MG63 (cell line): ENCODE data around the gene MGAT4A. TPM values are rescaled to one million over a fixed set of nuclear protein-coding genes. Genes with fewer than 3 reads are reported as not detected.
"Not testable (repeated sequence)": the region's sequence is repeated elsewhere in the genome, so short reads cannot be mapped to it uniquely, and the experiment has no call there.

Experiments
- DNase-seq: peaks from one replicate; pipeline ENCODE4 v3.0.0-alpha.2; 2020
- H3K27me3 ChIP-seq: fragments of 250-450 bp; sonication (Bioruptor Pico); 2 replicates; pipeline ENCODE4 v1.5.1; 2020; ENCODE audit warnings: mild to moderate bottlenecking, moderate library complexity
- H3K36me3 ChIP-seq: fragments of 250-450 bp; sonication (Bioruptor Pico); 2 replicates; pipeline ENCODE4 v1.5.1; 2020; ENCODE audit warnings: mild to moderate bottlenecking, moderate library complexity
- H3K4me3 ChIP-seq: fragments of 250-450 bp; sonication (Bioruptor Pico); 2 replicates; pipeline ENCODE4 v1.5.1; 2020; ENCODE audit warnings: mild to moderate bottlenecking, moderate library complexity
- H3K9me3 ChIP-seq: fragments of 250-450 bp; sonication (Bioruptor Pico); 2 replicates; pipeline ENCODE4 v1.5.1; 2020; ENCODE audit warnings: mild to moderate bottlenecking, moderate library complexity
- total RNA-seq: library from RNA; depleted of rRNA; stranded (reverse); fragments of >200 nt; shearing (Covaris generic); gene quantifications from 2 replicates; pipeline ENCODE4 v1.2.3, GENCODE V29; 2014; ENCODE audit warnings: low replicate concordance

The MGAT4A gene
- total RNA-seq, 1 experiment from 2014 or later, result 2.2 TPM

DNA sequence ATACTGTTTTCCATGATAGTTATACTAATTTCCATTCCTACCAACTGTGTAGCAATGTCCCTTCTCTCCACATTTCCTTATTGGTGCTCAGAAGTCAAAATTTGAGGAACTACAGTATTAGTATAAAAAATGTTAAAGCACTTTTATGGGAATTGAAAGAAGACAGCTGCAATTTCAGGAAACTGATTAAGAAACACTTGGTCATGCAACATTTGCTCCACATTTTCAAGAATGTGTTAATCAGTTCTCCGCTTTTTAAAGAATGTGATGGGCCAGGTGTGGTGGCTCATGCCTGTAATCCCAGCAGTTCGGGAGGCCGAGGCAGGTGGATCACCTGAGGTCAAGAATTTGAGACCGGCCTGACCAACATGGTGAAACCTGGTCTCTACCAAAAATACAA is 33.6 kb upstream of the MGAT4A start:
- no peaks in the 10 kb centered on the region for H3K9me3 ChIP-seq
- DNase-seq, result no peak
- no peaks in the 10 kb centered on the region for H3K27me3 ChIP-seq
- H3K4me3 ChIP-seq, result no peak overlapping the region
- H3K36me3 ChIP-seq, result no peaks in the 10 kb centered on the region

DNA sequence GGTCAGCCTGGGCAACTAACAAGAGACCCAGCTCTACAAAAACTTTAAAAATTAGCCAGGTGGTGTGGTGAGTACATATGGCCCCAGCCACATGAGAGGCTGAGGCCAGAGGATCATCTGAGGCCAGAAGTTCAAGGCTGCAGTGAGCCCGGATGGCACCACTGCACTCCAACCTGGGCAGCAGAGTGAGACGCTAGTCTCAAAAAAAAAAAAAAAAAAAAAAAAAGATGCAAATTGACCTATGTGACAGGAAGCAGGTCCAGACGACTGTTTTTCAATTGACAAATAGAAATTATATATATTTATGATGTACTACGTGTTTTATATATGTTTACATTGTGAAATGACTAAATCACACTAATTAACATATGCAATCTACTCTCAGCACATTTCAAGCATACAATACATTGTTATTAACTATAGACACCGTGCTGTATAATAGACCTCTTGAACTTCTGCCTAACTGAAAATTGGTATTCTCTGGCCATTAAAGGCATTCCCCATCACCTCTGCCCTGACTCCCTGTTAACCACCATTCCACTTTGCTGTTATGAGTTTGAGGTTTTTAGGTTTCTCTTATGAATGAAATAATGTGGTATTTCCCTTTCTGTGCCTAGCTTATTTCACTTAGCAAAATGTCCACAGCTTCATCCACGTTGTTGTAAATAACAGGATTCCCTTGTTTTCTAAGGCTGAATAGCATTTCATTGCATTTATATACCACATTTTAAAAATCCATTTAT is 32.4 kb upstream of the MGAT4A start:
- DNase-seq, result no peak
- Histone ChIP-seq H3K4me3 (no peak overlapping the region), H3K9me3 (no peaks in the 10 kb centered on the region), H3K27me3 (no peaks in the 10 kb centered on the region), H3K36me3 (no peaks in the 10 kb centered on the region)

DNA sequence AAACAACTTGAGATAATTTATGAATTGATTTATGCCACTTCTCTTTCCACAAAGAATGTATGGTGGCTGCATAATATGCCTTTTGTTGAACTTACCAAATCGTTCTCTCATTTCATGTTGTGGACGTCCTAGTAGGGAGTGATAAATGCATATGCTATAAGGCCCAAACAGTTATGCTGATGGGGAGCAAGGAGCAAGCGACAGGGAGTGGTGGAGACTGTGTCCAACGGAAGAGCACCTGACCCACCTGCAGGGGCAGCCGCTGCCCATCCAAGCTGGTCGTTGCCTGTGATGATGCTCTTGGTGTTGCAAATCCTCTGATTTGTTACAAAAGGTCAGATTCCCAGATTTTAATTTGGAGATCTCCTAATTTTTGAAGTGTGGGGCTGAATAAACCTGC is 31.0 kb upstream of the MGAT4A start:
- Histone ChIP-seq H3K27me3 (no peaks in the 10 kb centered on the region), H3K36me3 (no peaks in the 10 kb centered on the region), H3K4me3 (no peak overlapping the region), H3K9me3 (no peaks in the 10 kb centered on the region)
- no peak for DNase-seq

DNA sequence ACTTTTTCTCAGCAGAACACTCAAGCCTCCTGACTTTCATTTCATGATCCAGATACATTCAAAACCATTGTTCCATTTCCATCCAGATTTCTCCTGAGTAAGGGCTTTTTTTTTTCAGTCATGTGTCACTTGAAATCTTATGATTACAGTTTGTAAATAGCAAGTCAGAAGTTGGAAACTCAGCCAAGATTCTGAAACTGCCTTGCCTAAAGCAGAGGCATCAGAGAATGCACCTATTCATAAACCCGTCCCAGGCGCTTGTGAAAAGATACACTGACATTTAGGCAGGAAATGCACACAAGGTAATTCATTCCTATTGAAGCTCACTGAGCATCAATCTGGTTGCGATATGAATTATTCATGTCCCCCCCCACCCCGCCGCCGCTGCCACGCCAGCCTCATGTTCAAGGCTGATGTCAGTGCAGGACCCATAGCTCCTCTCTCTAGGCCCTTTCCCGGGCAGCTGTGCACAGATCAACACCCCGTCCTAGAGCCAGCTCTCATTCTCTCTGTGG is 30.4 kb upstream of the MGAT4A start:
- Histone ChIP-seq H3K9me3 (no peaks in the 10 kb centered on the region), H3K27me3 (no peaks in the 10 kb centered on the region), H3K36me3 (no peaks in the 10 kb centered on the region), H3K4me3 (no peak overlapping the region)
- DNase-seq, result no peak

DNA sequence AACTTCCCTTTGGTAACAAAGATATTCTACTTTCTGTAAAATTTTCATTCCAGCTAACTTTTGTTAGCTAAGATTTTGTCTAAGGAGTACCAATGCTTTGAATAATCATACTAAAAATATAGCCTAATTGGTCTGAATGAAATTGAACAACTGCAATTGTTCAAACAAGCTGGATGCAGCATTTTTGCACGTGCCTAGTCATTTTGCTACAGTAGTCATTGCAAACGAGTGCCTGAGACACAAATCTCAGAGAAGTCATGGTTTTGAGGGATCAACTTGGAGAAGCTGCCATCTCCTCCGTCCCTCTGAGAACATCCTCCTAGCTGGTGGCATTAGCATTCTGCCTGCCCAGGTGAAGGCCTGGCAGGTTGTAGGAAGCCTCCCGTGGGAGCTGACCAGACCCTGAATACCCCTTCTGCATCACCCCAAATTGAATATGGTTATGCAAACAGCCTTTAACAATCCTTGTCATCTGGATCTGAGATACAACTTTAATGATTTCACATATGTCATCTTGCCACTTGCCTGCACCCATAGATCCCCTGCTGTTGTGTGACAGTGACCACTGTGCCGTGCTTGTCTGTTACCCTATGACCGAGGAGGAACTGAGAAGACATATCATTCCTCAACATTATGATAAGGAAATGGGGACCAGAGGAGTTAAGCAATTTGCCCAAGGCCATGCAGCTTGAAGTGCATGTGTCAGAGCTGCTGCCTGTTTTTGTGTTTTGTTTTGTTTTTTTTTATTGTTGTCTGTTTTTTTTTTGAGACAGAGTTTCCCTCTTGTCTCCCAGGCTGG is 29.1 kb upstream of the MGAT4A start:
- H3K4me3 ChIP-seq, result no peak overlapping the region
- no peaks in the 10 kb centered on the region for H3K36me3 ChIP-seq
- H3K9me3 ChIP-seq, result no peaks in the 10 kb centered on the region
- no peaks in the 10 kb centered on the region for H3K27me3 ChIP-seq
- DNase-seq, result no peak

DNA sequence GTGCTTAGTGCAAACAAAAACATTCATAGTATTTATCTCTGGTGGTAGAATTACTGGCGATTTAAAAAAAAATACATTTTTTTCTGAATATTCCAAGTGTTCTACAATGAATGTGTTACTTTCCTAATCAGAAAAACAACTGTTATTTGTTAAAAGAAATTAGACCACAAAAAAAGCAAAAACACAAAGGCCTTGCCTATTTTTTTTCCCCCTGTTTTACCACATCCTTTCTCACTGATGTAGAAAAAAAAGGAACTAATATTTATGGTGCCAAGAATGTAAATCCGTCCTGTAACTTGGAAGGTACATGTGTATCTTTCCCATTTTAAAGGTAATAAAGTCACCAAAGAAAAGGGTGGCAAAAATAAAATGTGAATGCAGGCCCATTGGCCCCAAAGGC is 28.4 kb upstream of the MGAT4A start:
- Histone ChIP-seq H3K4me3 (no peak overlapping the region), H3K9me3 (no peaks in the 10 kb centered on the region), H3K36me3 (no peaks in the 10 kb centered on the region), H3K27me3 (no peaks in the 10 kb centered on the region)
- DNase-seq, result no peak

DNA sequence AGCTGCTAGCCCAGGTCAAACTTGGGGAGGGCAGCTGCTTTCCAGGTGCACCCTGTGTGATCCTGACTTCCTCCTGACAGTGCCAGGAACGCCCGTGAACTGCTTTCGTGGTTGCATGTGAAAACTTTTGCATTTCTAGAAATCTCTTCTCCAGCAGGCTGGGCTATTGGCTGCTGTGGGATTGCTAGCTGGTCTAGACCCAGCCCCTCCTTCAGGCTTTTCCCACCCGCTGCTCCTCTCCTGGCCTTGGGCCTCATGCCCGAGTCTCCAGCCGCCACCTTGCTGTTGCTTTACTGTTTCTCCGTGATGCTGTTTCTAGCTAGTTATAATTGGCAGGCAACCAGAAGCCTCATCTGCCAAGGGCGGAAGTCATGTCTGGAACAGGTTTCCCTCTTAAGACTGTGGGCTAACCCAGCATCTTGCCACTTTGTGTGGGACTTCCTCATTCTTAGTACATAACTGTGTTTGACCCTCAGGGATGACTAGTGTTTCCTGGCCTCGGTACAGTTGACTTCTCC is 27.0 kb upstream of the MGAT4A start:
- peak; percentile 93 for DNase-seq
- Histone ChIP-seq H3K9me3 (no peaks in the 10 kb centered on the region), H3K36me3 (no peaks in the 10 kb centered on the region), H3K4me3 (no peak overlapping the region), H3K27me3 (no peaks in the 10 kb centered on the region)

DNA sequence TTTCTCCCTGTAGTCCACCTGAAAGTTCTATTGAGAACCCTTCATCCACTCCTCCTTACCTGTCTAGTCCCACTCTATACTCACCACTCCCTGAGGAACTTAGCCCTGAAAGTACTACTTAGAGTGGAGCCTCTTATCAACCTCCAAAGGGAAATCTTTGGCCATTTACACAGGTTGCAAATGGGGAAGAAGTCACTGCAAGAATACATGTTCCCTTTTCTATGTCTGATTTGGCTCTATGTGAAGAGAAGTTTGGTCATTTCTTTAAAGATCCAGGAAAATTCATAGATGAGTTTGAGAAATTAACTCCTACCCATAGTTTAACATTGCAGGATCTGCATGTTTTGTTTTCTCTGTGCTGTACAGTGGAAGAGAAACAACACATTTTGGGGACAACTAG is 22.9 kb upstream of the MGAT4A start:
- H3K4me3 ChIP-seq, result no peak overlapping the region
- H3K27me3 ChIP-seq, result no peaks in the 10 kb centered on the region
- H3K36me3 ChIP-seq, result no peaks in the 10 kb centered on the region
- H3K9me3 ChIP-seq, result no peaks in the 10 kb centered on the region
- no peak for DNase-seq

DNA sequence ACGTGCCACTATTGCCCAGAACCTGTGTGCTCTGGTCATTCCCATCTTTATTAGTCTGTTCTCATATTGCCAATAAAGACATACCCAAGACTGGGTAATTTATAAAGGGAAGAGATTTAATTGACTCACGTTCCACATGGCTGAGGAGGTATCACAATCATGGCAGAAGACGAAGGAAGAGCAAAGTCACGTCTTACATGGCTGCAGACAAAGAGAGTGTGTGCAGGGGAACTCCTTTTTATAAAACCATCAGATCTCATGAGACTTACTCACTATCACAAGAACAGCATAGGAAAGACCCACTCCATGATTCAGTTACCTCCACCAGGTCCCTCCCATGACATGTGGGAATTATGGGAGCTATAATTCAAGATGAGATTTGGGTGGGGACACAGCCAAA is 21.8 kb upstream of the MGAT4A start:
- H3K4me3 ChIP-seq, DNase-seq, H3K9me3 ChIP-seq, H3K36me3 ChIP-seq, H3K27me3 ChIP-seq: not testable (repeated sequence)

DNA sequence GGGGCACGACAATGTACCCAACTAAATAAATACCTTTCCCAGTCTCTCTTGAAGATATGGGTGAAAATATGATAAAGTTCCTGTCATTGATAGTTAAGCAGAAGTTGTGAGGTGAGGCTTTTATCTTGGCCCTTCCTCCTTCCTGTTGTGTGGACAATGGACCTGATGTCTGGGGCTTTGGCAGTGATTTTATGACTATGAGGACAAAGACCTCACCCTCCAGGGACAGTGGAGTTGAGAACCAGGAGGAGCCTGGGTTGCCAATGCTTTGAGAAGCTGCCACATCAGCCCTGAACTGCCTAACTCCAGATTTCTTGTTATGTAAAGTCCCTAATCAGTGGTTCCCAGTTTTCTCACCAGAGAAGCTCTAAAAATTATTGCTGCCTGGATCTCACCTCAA is 20.8 kb upstream of the MGAT4A start:
- H3K36me3 ChIP-seq, result no peaks in the 10 kb centered on the region
- no peaks in the 10 kb centered on the region for H3K27me3 ChIP-seq
- DNase-seq, result no peak
- no peaks in the 10 kb centered on the region for H3K9me3 ChIP-seq
- no peak overlapping the region for H3K4me3 ChIP-seq

DNA sequence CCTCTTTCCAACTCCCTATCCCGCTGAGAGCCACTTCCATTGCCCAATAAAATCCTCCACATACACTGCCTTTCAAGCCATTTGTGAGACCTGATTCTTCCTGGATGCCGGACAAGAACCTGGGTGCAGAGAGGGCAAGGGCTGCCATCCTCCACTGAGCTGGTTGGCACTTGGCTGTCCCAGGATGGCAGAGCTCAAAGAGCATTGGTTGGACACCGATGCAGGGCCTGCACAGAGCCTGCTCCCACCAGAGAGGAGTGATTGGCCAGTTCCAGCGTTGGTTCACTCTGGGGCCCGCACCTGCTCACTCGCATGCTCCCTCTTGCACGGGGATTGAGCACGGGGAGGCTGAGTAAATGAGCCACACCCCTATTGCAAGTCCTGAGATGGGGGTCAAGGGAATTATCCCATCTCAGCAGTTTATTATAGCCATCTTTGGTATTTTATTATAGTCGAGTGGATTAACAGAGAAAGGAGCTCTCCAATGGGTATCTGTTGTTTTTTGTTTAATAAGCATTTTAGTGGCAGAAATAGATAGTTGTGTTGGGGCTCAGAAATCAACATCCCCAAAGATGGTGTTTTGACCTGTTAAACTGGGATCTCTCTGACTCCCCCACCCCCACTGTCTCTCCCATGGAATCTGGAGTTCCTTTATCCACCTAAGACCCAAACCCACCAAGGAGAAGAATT is 19.8 kb upstream of the MGAT4A start:
- Histone ChIP-seq H3K27me3 (no peaks in the 10 kb centered on the region), H3K36me3 (no peaks in the 10 kb centered on the region), H3K4me3 (no peak overlapping the region), H3K9me3 (no peaks in the 10 kb centered on the region)
- no peak for DNase-seq

DNA sequence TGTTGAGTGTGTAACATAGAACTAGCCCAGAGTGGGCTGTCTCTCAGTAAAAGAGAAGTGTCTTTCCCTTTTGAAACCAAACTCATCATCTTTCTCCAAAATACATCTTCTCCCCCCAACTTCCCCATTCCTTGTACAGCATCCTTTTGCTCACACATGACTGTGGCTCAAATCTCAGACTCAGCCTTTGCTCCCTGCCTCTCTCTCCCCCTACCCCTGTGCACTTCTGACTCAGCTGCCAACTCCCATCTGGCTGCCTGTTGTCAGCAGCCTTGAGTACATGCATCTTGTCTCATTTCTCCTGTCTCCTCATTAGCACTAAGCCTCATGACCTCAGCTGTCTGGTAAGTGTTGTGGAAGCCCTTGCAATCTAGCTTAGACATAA is 18.1 kb upstream of the MGAT4A start:
- Histone ChIP-seq H3K9me3 (no peaks in the 10 kb centered on the region), H3K36me3 (no peaks in the 10 kb centered on the region), H3K4me3 (no peak overlapping the region), H3K27me3 (no peaks in the 10 kb centered on the region)
- DNase-seq, result no peak

DNA sequence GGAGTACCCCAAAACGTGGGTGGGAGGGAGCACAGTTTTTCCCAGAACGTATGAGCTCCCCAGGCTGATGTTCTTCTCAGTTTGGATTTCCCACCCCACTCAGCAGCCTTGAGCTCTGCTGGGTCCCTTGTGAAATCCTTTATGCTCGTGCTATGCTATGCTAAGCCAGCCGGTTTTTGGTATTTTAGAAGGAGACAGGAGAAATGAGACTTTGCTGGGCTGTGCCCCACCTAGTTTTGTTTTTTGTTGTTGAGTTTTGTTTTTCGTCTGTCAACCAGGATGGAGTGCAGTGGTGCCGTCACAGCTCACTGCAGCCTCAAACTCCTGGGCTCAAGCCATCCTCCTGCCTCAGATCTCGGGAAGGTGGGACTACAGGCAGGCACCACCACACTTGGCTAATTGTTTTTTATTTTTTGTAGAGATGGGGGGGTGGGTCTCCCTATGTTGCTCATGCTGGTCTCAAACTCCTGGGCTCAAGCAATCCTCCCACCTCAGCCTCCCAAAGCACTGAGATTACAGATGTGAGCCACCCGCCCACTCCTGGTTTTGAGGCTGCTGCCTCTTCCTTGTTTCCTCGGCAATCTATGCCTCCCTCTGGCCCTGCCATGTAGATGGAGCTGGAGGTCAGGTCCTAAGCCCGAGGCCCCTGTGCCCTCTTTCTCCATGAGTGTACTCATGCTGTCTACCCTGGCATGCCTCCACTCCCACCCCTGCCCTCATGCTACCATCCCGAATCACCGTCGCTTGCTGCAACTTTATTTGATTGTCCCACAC is 17.5 kb upstream of the MGAT4A start:
- Histone ChIP-seq H3K9me3 (no peaks in the 10 kb centered on the region), H3K36me3 (no peaks in the 10 kb centered on the region), H3K4me3 (no peak overlapping the region), H3K27me3 (no peaks in the 10 kb centered on the region)
- no peak for DNase-seq

DNA sequence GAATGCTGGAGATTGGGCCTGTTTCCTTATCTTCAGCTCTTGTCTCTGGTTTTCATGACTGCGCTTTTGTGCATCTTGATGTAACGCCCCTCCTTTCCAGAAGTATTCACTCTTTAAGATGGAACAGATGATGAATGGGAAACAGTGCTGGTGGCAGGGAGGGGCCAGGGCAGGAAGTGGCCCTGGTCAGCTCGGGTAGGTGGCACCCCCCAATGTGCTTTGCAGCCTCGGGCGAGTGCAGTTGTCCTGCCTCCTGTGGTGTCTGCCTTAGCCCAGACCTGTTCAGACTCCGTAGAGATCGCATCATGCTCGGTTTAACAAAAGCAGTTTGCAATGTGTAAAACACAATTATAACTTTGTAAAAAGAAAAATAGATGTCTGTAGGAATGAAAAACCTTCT is 17.0 kb upstream of the MGAT4A start:
- no peaks in the 10 kb centered on the region for H3K9me3 ChIP-seq
- H3K36me3 ChIP-seq, result no peaks in the 10 kb centered on the region
- no peak for DNase-seq
- no peak overlapping the region for H3K4me3 ChIP-seq
- no peaks in the 10 kb centered on the region for H3K27me3 ChIP-seq

DNA sequence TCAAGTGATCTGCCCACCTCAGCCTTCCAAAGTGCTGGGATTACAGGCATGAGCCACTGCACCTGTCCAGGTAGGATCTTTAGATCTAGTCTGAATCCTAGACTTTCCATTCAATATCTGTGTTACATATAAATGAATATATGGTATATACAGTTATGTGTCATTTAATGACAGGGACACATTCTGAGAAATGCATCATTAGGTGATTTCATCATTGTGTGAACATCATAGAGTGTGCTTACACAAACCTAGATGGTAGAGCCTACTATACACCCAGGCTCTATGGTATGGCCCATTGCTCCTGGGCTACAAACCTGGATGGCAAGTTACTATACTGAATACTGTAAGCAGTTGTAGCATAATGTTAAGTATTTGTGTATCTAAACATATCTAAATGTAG is 15.5 kb upstream of the MGAT4A start:
- Histone ChIP-seq H3K4me3 (no peak overlapping the region), H3K27me3 (0 out of 2 replicates have a peak, but pooled peaks cover under 1% of the 10 kb centered on the region), H3K36me3 (no peaks in the 10 kb centered on the region), H3K9me3 (no peaks in the 10 kb centered on the region)
- no peak for DNase-seq

DNA sequence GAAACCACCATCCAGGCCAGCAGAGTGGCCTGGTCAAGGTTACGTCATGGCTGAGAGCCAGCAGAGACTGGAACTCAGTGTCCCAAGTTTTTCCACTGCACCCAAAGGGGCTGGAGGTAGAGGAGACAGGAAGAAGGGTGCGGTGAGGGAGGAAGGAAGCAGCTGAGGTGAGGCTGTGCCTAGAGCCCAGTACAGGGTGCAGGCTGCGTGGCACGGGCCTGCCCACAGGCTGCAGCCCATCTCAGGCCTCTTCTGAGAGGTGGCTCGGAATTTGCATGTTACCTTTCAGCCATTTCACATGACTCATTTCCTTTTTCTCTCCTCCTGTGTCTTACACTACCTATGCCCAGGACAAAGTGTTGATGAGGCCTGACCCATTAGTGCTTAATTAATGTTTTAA is 13.7 kb upstream of the MGAT4A start:
- H3K27me3 ChIP-seq, result 0 out of 2 replicates have a peak, but pooled peaks cover 2% of the 10 kb centered on the region
- H3K4me3 ChIP-seq, result no peak overlapping the region
- H3K9me3 ChIP-seq, result no peaks in the 10 kb centered on the region
- no peak for DNase-seq
- no peaks in the 10 kb centered on the region for H3K36me3 ChIP-seq
